ENCODE measurements around the gene FGF3.

- no peak for TF ChIP-seq CTCF (IDR thresholded peaks at IDR 0.05; ENCODE audit: insufficient read depth, low read length, poor library complexity, severe bottlenecking)
- no peak for TF ChIP-seq EZH2phosphoT487 (conservative IDR thresholded peaks at IDR 0.05; ENCODE audit: low read length)
These were observed 47.8 kb downstream of the FGF3 start for GRCh38 chr11:69771466-69771865.

Data from SU-DHL-6 (cell line).